ENCODE results near the gene MEIS3.

The MEIS3 gene

DNA sequence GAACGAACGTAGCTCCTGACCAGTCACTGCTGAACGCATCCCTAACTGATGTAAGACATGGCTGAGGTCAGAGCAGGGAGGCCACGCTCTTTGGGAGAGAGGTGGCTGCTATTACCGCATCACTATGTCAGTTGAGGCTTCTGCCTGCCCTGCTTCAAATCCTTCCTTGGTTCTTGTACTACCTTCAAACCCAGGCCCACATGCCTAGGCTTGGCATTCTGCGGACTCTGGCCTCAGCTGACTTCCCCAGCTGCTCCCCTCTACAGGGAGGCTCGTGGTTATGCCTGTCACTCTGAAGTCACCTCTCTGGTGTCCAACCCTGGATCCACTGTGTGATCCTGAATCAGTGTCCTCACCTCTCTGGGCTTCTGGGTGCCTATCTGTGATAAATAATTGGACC is 14.8 kb upstream of the MEIS3 start:
- TF ChIP-seq, protein P1, sequence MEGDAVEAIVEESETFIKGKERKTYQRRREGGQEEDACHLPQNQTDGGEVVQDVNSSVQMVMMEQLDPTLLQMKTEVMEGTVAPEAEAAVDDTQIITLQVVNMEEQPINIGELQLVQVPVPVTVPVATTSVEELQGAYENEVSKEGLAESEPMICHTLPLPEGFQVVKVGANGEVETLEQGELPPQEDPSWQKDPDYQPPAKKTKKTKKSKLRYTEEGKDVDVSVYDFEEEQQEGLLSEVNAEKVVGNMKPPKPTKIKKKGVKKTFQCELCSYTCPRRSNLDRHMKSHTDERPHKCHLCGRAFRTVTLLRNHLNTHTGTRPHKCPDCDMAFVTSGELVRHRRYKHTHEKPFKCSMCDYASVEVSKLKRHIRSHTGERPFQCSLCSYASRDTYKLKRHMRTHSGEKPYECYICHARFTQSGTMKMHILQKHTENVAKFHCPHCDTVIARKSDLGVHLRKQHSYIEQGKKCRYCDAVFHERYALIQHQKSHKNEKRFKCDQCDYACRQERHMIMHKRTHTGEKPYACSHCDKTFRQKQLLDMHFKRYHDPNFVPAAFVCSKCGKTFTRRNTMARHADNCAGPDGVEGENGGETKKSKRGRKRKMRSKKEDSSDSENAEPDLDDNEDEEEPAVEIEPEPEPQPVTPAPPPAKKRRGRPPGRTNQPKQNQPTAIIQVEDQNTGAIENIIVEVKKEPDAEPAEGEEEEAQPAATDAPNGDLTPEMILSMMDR (IDR thresholded peaks at IDR 0.05): no peak

DNA sequence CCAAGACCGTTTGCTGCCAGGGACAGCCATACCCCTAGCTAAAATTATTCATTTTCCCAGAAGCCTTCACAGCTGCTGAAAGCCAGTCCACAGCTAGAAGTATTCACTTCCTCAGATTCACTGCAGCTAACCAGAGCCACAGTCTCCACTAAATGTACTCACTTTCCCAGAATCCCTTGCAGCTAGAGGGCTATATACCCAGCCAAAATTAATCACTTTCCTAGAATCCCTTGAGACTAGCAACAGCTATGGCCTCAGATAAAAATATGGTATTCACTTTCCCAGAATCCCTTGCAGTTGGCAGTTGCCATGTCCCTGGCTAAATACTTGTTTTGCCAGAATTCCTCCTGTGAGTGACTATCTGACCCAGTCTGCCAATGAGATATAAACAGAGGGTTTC is 13.8 kb upstream of the MEIS3 start:
- TF ChIP-seq, protein P1 (IDR thresholded peaks at IDR 0.05): no peak

DNA sequence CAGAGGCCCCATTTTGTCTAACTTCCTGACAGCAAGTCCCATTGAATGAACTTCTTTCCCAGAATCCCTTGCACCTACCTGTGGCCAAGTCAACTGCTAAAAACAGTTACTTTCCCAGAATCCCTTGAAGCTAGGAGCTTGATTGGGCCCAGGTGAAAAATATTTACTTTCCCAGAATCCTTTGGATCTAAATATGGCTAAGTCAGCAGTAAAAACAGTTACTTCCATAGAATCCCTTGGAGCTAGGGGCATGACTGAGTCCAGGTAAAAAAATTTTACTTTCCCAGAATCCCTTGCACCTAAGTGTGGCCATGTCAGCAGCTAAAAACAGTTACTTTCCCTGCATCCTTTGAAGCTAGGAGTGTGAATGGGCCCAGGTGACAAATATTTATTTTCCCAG is 13.2 kb upstream of the MEIS3 start:
- TF ChIP-seq, protein P1 (IDR thresholded peaks at IDR 0.05): no peak

DNA sequence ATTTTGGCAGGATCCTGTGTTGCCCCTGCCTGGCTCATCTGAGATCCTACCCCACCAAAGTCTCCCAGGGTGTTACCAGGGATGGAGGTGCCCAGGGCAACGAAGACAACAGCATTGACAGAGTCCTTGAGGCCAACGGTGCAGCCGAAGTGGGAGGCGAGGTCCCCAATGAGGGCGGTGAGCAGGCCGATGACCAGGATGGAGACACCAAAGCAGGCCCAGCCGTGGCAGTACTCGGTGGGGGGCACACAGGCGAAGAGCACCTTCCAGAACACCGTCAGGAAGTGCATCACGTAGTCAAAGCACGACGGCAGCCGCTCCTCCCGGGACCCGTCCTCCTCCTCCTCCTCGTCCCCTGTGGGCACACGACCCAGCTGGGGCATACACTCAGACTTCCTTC is 12.8 kb upstream of the MEIS3 start:
- TF ChIP-seq, protein P1 (IDR thresholded peaks at IDR 0.05): no peak

DNA sequence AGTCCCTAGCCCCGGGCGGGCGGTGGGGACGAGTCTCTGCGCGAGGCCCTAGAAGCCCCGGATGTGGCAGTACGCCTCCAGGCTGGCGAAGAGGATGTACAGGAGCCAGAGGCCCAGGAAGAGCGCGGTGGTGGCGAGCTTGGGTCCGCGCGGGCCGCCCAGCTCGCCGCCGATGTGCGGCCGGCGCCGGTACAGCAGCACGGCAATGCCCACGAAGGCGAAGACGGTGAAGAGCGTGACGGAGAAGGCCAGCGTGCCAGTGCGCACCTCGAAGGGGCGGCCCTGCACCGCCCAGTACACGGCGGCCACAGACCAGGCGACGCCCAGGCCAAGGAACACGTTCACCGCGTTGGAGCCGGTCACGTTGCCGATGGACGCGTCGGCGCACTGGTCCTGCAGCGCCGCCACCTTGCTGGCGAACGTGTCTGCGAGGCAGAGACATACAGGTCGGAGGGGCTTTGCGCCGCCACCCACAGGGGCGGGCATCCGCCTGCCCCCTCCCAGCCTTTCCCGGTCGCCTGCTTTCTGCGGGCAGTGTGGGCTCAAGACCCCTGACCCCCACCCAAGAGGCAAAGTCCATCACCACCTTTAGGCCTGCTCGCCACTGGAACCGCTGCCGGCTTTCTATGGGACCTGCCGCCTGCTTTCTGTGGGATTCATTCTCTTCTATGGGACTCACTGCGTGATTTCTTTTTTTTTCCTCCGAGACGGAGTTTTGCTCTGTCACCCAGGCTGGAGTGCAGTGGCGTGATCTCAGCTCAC is 10.9 kb upstream of the MEIS3 start:
- TF ChIP-seq, protein P1 (IDR thresholded peaks at IDR 0.05): no peak

DNA sequence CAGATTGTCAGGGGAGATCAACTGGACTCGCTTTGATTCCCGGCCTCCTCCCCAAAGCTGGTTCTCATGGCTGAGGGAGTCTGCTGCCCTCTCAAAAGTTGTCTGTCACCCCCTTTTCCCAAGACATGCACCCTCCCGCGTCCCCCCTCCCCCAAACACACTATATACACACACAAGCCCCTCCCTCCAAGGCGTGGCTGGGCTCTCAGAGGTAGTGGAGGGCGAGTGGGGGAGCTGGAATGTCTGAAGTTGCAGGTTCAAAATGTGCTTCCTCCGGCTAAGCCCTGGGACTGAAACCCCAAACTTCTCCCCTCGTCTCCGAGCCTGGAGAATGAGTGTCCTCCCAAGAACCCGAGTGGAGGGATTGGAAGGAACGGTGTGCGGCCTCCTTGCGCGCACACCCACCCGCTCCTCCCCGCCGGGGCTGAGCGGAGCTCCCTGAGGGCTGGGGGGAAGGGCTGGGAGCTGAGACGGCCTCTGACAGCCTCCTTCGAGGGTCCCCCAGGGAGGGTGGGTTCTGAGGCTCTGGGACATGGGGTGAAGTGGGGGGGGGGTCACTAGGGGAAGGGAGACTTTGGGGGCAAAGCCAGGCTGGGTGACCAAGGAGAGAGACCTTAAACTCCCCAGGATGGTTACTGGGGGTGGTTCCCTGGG is 9.9 kb upstream of the MEIS3 start:
- TF ChIP-seq, protein P1 (IDR thresholded peaks at IDR 0.05): no peak

DNA sequence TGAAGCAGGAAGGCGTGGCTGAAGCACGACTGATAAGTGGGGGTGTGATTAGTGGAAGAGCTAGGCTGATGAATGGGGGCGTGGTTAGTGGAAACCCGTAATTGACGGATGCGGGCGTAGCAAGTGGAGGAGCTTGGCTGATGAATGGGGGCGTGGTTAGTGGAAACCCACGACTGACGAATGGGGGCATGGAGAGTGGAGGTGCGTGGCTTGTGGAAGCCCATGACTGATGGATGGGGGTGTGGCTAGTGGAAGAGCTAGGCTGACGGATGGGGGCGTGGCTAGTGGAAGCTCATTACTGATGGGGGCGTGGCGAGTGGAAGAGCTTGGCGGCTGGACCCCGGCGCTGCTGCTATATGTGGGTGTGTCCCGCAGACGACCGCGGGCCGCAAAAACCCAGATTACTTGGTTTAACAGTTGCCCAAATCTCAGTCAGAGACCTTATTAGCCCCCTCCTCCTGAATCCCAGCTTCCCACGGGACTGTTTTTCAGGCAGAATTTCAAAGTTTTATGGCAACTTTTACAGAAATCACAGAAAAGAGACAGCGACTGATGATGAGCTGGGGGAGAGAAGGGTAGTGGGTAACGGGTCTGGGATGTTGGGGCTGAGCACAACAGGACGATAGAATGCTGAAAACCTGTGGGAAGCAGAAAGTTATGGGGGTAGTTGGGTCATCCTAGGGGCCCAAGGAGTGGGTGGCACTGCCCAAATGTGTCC is 9.0 kb upstream of the MEIS3 start:
- TF ChIP-seq, protein P1 (IDR thresholded peaks at IDR 0.05): no peak
